Urinary bladder (tissue), 4 donors: Measurements from ENCODE around the gene PLEKHB2. TPM values are rescaled to one million over a fixed set of nuclear protein-coding genes. Genes with fewer than 3 reads are reported as not detected.
"Not testable (repeated sequence)": the region's sequence is repeated elsewhere in the genome, so short reads cannot be mapped to it uniquely, and the experiment has no call there.

Experiments used
- DNase-seq: peaks from one replicate; pipeline ENCODE4 v3.0.0-alpha.2; 2015; ENCODE audit errors: extremely low spot score
- H3K27ac ChIP-seq: one replicate; pipeline ENCODE4 v1.5.1; 2013; ENCODE audit warnings: low read depth, mild to moderate bottlenecking, moderate library complexity
- H3K36me3 ChIP-seq: one replicate; pipeline ENCODE4 v1.6.1; 2013; ENCODE audit warnings: mild to moderate bottlenecking, moderate library complexity; ENCODE audit not compliant: insufficient read depth
- H3K4me1 ChIP-seq: one replicate; pipeline ENCODE4 v1.6.1; 2013; ENCODE audit warnings: mild to moderate bottlenecking, moderate library complexity; ENCODE audit not compliant: insufficient read depth
- H3K4me3 ChIP-seq: one replicate; pipeline ENCODE4 v1.5.1; 2013; ENCODE audit warnings: low read depth, low read length
- WGBS: extraction: QIAGEN DNeasy Blood & Tissue Kit; methylation state at CpG from one replicate; pipeline ENCODE4 v1.1.7; 2013; 5-methylcytosine and 5-hydroxymethylcytosine counted together
- polyA plus RNA-seq: library from polyadenylated mRNA; stranded (reverse); fragments of 200-250 nt; gene quantifications from one replicate; pipeline ENCODE4 v1.2.3, GENCODE V29; 2013
- total RNA-seq: library from RNA; depleted of rRNA; stranded (reverse); fragments of >200 nt; gene quantifications from one replicate; pipeline ENCODE4 v1.2.3, GENCODE V29; 2014
- donor health status: healthy with polysubstance abuse.
- donor health status: healthy.

Gene PLEKHB2
- total and polyA plus RNA-seq, 2 donors, result 27.1 to 40.4 TPM

GRCh38 chr2:131142849-131143248 is 37.7 kb downstream of the PLEKHB2 start:
- Histone ChIP-seq H3K27ac (no peak overlapping the region), H3K4me1 (no peaks in the 10 kb centered on the region), H3K36me3 (no peaks in the 10 kb centered on the region), H3K4me3 (no peak overlapping the region)
- 97% methylated on average over 5 of the region's 5 CpGs for WGBS
- no peak for DNase-seq

DNA sequence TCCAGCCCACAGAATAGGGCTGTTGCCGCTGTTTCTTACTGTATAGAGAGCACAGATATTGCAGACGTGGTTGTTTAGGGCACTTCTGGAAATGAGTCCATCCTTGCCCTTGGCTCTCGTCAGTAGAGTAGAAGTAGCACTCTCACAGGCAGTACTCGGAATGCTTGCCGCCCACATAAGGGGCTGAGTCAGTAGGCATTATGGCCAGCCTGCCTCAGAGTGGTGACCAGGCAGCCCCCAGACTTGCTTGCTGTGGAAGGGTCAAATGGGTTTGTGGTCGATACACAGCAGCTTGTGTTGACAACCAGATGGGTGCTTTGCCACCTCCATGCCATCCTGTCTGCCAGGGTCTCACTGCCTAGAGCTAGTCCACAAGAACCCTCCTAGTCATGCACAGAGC is 38.7 kb downstream of the PLEKHB2 start:
- no peak overlapping the region for H3K27ac ChIP-seq
- peaks cover 4% of the 10 kb centered on the region for H3K36me3 ChIP-seq
- no peaks in the 10 kb centered on the region for H3K4me1 ChIP-seq
- H3K4me3 ChIP-seq, result no peak overlapping the region
- WGBS, result 91% methylated on average over 6 of the region's 6 CpGs
- no peak for DNase-seq

DNA sequence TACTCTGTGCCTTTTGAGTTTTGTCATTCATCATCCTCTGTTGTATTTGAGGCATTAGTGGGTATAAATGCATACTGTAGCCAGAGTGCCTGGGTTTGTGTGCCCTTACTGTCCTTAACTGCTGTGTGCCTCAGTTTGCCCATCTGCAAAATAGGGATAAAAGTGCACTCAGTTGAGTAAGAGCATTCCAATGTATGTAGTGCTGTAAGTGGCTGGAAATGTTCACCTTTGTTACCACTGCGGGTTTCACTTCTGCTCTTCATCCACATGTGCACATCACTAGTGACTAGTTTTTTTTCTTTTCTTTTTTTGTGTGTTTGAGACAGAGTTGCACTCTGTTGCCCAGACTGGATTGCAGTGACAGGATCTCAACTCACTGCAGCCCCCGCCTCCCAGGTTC is 39.9 kb downstream of the PLEKHB2 start:
- no peak overlapping the region for H3K27ac ChIP-seq
- H3K4me3 ChIP-seq, result no peak overlapping the region
- no peaks in the 10 kb centered on the region for H3K4me1 ChIP-seq
- H3K36me3 ChIP-seq, result peaks cover 5% of the 10 kb centered on the region
- DNase-seq, result no peak
- WGBS, result 92% methylated on average over 2 of the region's 2 CpGs

DNA sequence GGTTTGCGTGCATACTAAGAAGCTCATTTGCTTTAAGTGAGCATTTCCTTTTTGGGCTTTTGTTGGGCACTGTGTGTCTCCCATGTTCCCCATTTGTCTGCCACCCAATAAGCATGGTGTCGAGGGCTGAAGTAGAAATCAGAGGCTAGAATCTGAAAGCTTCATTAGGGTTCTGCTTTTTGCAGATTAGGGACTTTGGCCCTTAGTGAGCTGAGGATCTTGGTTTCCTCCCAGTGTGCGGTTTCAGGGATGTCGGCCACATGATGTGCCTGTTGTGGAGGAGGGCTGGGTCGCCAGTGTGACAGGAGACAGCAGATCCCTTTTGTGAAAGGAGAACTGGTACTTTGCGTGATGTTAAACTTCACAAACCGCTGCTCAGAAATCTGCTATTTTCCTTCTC is 41.1 kb downstream of the PLEKHB2 start:
- Histone ChIP-seq H3K36me3 (peaks cover 5% of the 10 kb centered on the region), H3K4me1 (no peaks in the 10 kb centered on the region), H3K4me3 (no peak overlapping the region), H3K27ac (no peak overlapping the region)
- no peak for DNase-seq
- WGBS, result 94% methylated on average over 7 of the region's 7 CpGs

DNA sequence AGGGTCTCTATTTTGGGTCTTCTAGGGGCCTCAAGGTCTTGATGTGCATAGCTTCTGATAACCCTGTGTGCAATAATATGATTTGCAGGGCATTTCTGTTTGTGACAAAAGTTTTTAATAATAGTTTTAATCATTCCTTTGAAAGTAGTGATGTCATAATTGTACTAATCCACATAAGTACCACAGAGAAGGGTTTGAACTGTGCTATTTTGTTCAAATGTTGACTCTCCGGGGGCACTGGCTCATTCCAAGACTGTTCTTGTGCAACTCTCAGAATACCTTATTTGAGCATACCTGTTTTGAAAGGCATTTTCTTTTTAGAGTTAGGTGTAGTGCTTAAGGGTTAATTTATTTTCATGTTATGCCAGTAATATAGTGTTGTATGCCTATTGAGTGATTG is 41.6 kb downstream of the PLEKHB2 start:
- Histone ChIP-seq H3K27ac (no peak overlapping the region), H3K36me3 (peaks cover 5% of the 10 kb centered on the region), H3K4me1 (no peaks in the 10 kb centered on the region), H3K4me3 (no peak overlapping the region)
- no peak for DNase-seq
- 91% methylated on average over 1 of the region's 1 CpG for WGBS

DNA sequence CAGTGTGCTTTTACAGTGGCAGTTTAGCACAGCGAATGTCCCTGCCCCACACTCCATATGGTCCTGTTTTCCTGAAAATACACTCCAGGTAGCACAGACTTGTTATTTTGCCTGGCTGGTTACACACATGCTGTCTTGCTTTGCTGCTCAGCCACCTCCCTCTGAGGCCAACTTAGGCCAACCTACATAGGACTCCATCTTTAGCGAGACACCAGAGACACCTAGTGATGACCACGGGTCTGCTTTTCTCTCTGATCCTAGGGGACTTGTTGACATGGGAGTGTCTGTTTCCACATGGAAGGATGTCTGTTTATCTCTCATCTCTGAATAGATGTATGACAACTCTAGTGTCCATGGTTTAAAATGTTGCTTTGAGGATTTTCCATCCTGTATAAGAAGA is 43.3 kb downstream of the PLEKHB2 start:
- H3K27ac ChIP-seq, result no peak overlapping the region
- H3K36me3 ChIP-seq, result peaks cover 5% of the 10 kb centered on the region
- no peak for DNase-seq
- no peaks in the 10 kb centered on the region for H3K4me1 ChIP-seq
- 79% methylated on average over 3 of the region's 3 CpGs for WGBS
- H3K4me3 ChIP-seq, result no peak overlapping the region

DNA sequence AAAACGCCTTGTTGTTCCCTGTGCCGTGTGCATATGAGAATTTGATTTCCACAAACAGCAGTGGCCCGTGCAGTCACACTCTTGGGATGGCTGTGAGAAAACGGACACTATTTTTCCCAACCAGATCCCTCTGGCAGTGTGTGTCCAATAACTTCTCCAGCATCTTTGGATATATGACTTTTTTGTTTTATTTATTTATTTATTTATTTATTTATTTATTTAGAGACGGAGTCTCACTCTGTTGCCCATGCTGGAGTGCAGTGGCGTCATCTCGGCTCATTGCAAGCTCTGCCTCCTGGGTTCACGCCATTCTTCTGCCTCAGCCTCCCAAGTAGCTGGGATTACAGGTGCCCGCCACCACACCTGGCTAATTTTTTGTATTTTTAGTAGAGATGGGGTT is 45.0 kb downstream of the PLEKHB2 start:
- H3K27ac ChIP-seq, H3K4me1 ChIP-seq, H3K36me3 ChIP-seq, H3K4me3 ChIP-seq, DNase-seq: not testable (repeated sequence)
- over 99% methylated on average over 9 of the region's 9 CpGs for WGBS

DNA sequence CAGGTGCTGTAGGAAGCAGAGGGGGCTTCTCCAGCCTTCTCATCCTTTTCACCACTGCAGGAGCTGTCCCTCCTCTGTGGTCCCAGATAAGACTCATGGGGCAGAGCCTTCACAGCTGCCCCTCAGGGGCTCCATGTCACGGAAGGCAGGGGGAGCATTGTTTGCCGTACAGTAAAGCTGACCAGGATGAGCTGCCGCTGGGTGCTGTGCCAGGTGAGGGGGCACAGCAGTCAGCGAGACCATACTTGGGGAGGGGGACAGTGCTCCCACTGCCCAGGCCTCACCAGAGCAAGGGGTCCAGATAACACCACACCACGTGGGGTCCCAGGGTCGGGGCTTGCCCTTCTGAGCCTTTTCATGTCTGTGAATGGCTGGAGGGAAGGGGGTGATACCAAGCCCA is 46.3 kb downstream of the PLEKHB2 start:
- H3K36me3 ChIP-seq, result peaks cover 5% of the 10 kb centered on the region
- no peak overlapping the region for H3K4me3 ChIP-seq
- no peak overlapping the region for H3K27ac ChIP-seq
- 84% methylated on average over 6 of the region's 6 CpGs for WGBS
- no peaks in the 10 kb centered on the region for H3K4me1 ChIP-seq
- DNase-seq, result no peak

DNA sequence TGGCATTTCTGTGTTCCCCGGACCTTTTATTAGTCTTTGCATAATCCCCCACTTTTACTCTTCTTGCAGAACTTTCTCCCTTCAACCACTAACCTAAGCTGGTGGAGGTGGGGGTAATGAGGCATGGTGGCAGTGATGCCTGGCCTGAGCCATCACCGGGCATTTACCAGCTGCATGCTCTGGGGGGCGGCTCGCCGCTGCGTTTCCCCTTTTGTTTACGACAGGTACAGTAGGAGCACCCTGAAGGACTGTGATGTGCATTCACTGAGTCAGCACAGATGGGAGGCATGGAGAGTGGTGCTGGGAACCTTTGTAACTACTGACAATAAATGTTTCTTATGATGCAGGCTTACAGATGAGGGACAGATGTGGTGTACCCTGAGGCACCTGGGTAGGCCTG is 46.9 kb downstream of the PLEKHB2 start:
- 40% methylated on average over 7 of the region's 7 CpGs for WGBS
- Histone ChIP-seq H3K27ac (no peak overlapping the region), H3K4me3 (no peak overlapping the region), H3K4me1 (no peaks in the 10 kb centered on the region), H3K36me3 (peaks cover 5% of the 10 kb centered on the region)
- DNase-seq, result no peak

DNA sequence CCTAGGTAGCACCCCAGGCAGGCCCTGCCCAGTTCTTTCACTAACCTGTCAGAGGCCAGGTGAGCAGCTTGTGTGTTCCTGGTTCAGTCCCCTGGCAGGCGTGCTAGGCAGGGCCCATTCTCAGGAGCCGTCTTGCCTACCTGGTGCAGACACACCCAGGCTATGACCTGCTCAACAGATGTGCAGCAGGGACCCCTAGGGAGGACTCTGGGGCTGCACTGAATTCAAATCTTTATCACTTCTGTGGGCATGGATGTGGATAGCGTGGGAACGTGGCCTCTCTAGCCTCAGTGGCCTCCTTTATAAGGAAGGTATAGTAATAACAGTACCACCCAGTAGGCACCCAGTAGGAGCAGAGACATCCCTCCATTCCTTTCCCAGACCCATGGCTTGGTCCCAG is 48.4 kb downstream of the PLEKHB2 start:
- no peak for DNase-seq
- no peak overlapping the region for H3K4me3 ChIP-seq
- no peak overlapping the region for H3K27ac ChIP-seq
- no peaks in the 10 kb centered on the region for H3K4me1 ChIP-seq
- WGBS, result 59% methylated on average over 4 of the region's 4 CpGs
- H3K36me3 ChIP-seq, result peaks cover 2% of the 10 kb centered on the region

GRCh38 chr2:131154071-131154531 is 49.0 kb downstream of the PLEKHB2 start:
- WGBS, result 35% methylated on average over 10 of the region's 10 CpGs
- Histone ChIP-seq H3K4me1 (no peaks in the 10 kb centered on the region), H3K27ac (no peak overlapping the region), H3K4me3 (no peak overlapping the region), H3K36me3 (no peaks in the 10 kb centered on the region)
- DNase-seq, result peak; percentile 15

- H3K27ac ChIP-seq, result no peak overlapping the region
- DNase-seq, result no peak
- 88% methylated on average over 23 of the region's 23 CpGs for WGBS
- no peaks in the 10 kb centered on the region for H3K36me3 ChIP-seq
- no peaks in the 10 kb centered on the region for H3K4me1 ChIP-seq
- H3K4me3 ChIP-seq, result no peak overlapping the region
Measured at GRCh38 chr2:131154647-131155046, 49.5 kb downstream of the PLEKHB2 start.

DNA sequence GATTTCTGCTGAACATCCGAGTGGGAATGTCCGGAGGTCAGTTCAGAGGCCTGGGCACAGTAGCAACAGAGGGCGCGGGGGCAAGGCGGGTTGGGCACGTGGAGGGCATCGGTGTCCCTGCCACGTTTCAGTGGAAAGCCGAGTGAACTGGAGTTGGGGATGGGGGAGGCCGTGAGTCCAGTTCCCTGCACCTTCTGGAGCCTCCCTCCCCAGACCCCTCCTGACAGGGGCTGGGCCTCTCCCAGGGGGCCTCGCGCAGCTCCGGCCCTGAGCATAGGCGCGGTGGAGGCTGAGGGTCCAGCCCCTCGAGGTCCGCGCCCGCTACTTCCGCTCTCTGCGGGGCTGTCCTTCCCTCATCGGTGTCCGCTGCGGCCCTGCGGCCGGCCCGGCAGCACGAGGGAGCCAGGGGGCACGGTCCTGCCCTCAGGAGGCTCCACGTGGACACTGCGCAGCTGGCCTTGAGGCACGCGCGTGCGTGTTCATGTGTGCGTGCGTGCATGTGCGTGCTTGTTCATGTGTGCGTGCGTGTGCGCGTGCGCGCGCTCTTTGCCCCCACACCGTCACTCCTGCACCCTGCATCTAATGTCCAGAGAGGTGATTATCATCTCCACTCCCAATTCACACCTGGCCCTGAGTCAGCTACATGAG is 50.2 kb downstream of the PLEKHB2 start:
- no peaks in the 10 kb centered on the region for H3K36me3 ChIP-seq
- 95% methylated on average over 46 of the region's 46 CpGs for WGBS
- no peak overlapping the region for H3K27ac ChIP-seq
- H3K4me1 ChIP-seq, result no peaks in the 10 kb centered on the region
- DNase-seq, result no peak
- H3K4me3 ChIP-seq, result no peak overlapping the region

DNA sequence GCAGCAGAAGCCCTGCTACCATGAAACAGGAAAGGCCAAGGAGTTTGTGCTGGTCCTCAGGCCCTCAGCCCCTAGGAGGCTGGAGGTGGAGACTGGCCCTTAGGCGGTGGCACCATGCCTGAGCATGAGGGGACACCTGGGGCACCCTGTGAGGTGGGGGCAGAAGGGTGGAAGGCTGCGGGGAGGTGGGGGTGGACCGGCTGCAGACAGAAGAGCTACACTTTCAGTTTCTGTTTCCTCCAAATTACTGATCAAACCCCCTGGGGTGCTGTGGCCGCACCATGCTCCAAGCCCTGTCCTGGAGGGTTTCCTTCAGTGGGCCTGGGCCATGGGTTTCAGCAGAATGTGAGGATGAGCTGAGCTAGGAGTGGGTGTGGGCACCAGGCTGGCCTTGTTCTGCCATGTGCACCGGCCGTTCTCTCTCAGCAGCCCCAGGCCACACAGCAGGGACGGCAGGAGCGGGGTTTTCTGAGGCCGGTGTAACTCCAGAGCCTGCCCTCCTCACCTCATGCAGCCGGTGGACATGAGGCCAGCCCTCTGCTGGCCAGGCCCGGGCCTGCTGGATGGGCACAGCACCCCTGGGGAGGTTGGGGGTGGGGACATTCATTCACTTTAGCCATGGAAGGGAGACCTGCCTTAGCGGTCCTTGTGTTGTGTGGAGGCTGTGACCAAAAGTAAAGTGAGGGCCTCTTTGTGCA is 51.5 kb downstream of the PLEKHB2 start:
- H3K27ac ChIP-seq, result no peak overlapping the region
- no peak for DNase-seq
- WGBS, result 77% methylated on average over 12 of the region's 12 CpGs
- H3K36me3 ChIP-seq, result no peaks in the 10 kb centered on the region
- H3K4me3 ChIP-seq, result no peak overlapping the region
- no peaks in the 10 kb centered on the region for H3K4me1 ChIP-seq
